Fibroblast of lung (primary cell): Measurements from ENCODE around the gene TMEM192. TPM values are rescaled to one million over a fixed set of nuclear protein-coding genes. Genes with fewer than 3 reads are reported as not detected.
A peak's percentile ranks its signal among the peaks of the same experiment; 100 is the strongest.
"Not testable (repeated sequence)": the region's sequence is repeated elsewhere in the genome, so short reads cannot be mapped to it uniquely, and the experiment has no call there.

Source experiments
- DNase-seq, 2 donors: peaks; one replicate each; pipeline versions ENCODE4 v3.0.0 to v3.0.0-alpha.2; 2010; ENCODE audit warnings: low read depth in 2 of 2
- H2AFZ ChIP-seq: 2 replicates; pipeline ENCODE4 v1.5.1; 2012; ENCODE audit warnings: low read length, control low read depth, inconsistent platforms
- H3K27ac ChIP-seq: 2 replicates; pipeline ENCODE4 v1.5.1; 2011; ENCODE audit warnings: low read length, control low read depth; ENCODE audit not compliant: insufficient read depth
- H3K27me3 ChIP-seq: 2 replicates; pipeline ENCODE4 v1.5.1; 2011; ENCODE audit warnings: mild to moderate bottlenecking, low read length; ENCODE audit not compliant: control insufficient read depth, insufficient read depth
- H3K36me3 ChIP-seq: 2 replicates; pipeline ENCODE4 v1.5.1; 2011; ENCODE audit warnings: low read length; ENCODE audit not compliant: control insufficient read depth, insufficient read depth
- H3K4me1 ChIP-seq: 2 replicates; pipeline ENCODE4 v1.5.1; 2011; ENCODE audit warnings: low read length; ENCODE audit not compliant: control insufficient read depth, insufficient read depth; ENCODE audit errors: extremely low read depth
- H3K4me2 ChIP-seq: 2 replicates; pipeline ENCODE4 v1.5.1; 2011; ENCODE audit warnings: low read length, control low read depth; ENCODE audit not compliant: insufficient read depth; ENCODE audit errors: extremely low read depth
- H3K4me3 ChIP-seq, 4 experiments: fragments of 200-600 bp in 1 of 4; sonication (generic) in 1 of 4; replicated peaks in 1 of 4; 2 replicates each; pipeline ENCODE4 v1.5.1; 2011 to 2016; ENCODE audit warnings: low read length in 4 of 4, low read depth in 3 of 4, mild to moderate bottlenecking in 3 of 4, control low read depth in 2 of 4, inconsistent platforms in 1 of 4, mixed read lengths in 1 of 4; ENCODE audit not compliant: insufficient read depth in 1 of 4; ENCODE audit errors: control extremely low read depth in 1 of 4
- H3K79me2 ChIP-seq: 2 replicates; pipeline ENCODE4 v1.5.1; 2012; ENCODE audit warnings: mild to moderate bottlenecking, low read length, inconsistent platforms; ENCODE audit not compliant: control insufficient read depth, insufficient read depth
- H3K9ac ChIP-seq: 2 replicates; pipeline ENCODE4 v1.5.1; 2011; ENCODE audit warnings: mild to moderate bottlenecking, low read length, control low read depth; ENCODE audit not compliant: insufficient read depth
- H3K9me3 ChIP-seq: 2 replicates; pipeline ENCODE4 v1.5.1; 2012; ENCODE audit warnings: low read depth, low read length; ENCODE audit not compliant: control insufficient read depth, insufficient read depth
- H4K20me1 ChIP-seq: 2 replicates; pipeline ENCODE4 v1.5.1; 2011; ENCODE audit warnings: low read length; ENCODE audit not compliant: control insufficient read depth, insufficient read depth; ENCODE audit errors: extremely low read depth
- CTCF ChIP-seq, 2 donors: IDR thresholded peaks in 1 of 2; conservative IDR thresholded peaks in 1 of 2; 1 replicate in 1 of 2; 2 replicates in 1 of 2; pipeline ENCODE4 v1.5.1; 2011 to 2012; ENCODE audit warnings: low read length in 2 of 2, control low read depth in 1 of 2, inconsistent platforms in 1 of 2, low read depth in 1 of 2, mild to moderate bottlenecking in 1 of 2
- EZH2 ChIP-seq: IDR thresholded peaks from 2 replicates; pipeline ENCODE4 v1.5.1; 2012; ENCODE audit warnings: low read length, control low read depth, mild to moderate bottlenecking; ENCODE audit errors: missing control alignments
- polyA plus RNA-seq, 2 donors: library from polyadenylated mRNA; depleted of rRNA in 1 of 2; stranded (reverse) in 1 of 2; unstranded in 1 of 2; fragments of >200 nt; gene quantifications; 2 replicates each; pipeline ENCODE4 v1.2.1, GENCODE V29; 2011 to 2012; ENCODE audit warnings: missing spikeins in 1 of 2
- total RNA-seq: library from RNA; depleted of rRNA; stranded (reverse); fragments of >200 nt; gene quantifications from 2 replicates; pipeline ENCODE4 v1.2.1, GENCODE V29; 2014

The TMEM192 gene
- total and polyA plus RNA-seq, 2 donors (not counting 1 experiment from before 2014, with no cell fraction given), result 6.9 to 23.7 TPM

- Histone ChIP-seq H3K9ac (no peak within 1 kb of the TSS), H3K4me3 (no peak within 1 kb of the TSS), H4K20me1 (no peaks in the 10 kb centered on the region), H2AFZ (no peak within 1 kb of the TSS), H3K4me1 (no peaks in the 10 kb centered on the region), H3K4me2 (no peak within 1 kb of the TSS), H3K9me3 (no peaks in the 10 kb centered on the region), H3K27ac (no peak within 1 kb of the TSS), H3K27me3 (no peaks in the 10 kb centered on the region), H3K79me2 (no peaks in the 10 kb centered on the region), H3K36me3 (no peaks in the 10 kb centered on the region)
- TF ChIP-seq CTCF (conservative IDR thresholded peaks at IDR 0.05 in 1 of 2, IDR thresholded peaks at IDR 0.05 in 1 of 2; ENCODE audit: low read depth in 1 of 2, low read length in 2 of 2) (no peak), EZH2 (no peak)
- no peak for DNase-seq
Measured at GRCh38 chr4:165031436-165032211, 81.0 kb downstream of the TMEM192 start, which contains the start of gene TRIM60. TRIM60 (plus strand) TSS chr4:165031999; CDS start chr4:165040073, 8,074 bp downstream.

- H3K4me3 ChIP-seq, result no peak overlapping the region
- no peaks in the 10 kb centered on the region for H3K27me3 ChIP-seq
- no peak overlapping the region for H2AFZ ChIP-seq
- peak in 1 of 2 donors; percentile 2 for DNase-seq
- H3K27ac ChIP-seq, result no peak overlapping the region
- no peaks in the 10 kb centered on the region for H3K36me3 ChIP-seq
- H3K4me2 ChIP-seq, result no peak overlapping the region
- H3K79me2 ChIP-seq, result no peaks in the 10 kb centered on the region
- no peaks in the 10 kb centered on the region for H3K4me1 ChIP-seq
- H4K20me1 ChIP-seq, result no peaks in the 10 kb centered on the region
- no peak overlapping the region for H3K9ac ChIP-seq
- no peak for TF ChIP-seq CTCF (conservative IDR thresholded peaks at IDR 0.05 in 1 of 2, IDR thresholded peaks at IDR 0.05 in 1 of 2; ENCODE audit: low read depth in 1 of 2, low read length in 2 of 2)
- TF ChIP-seq EZH2, result no peak
- H3K9me3 ChIP-seq, result no peaks in the 10 kb centered on the region
Measured at GRCh38 chr4:165027762-165028402, 84.8 kb downstream of the TMEM192 start.

- not testable (repeated sequence) for H3K4me3 ChIP-seq, H3K4me1 ChIP-seq, H3K4me2 ChIP-seq, H3K9ac ChIP-seq, H3K36me3 ChIP-seq, H3K27ac ChIP-seq, H3K27me3 ChIP-seq, H4K20me1 ChIP-seq, H3K79me2 ChIP-seq, H2AFZ ChIP-seq, H3K9me3 ChIP-seq, DNase-seq
Measured at GRCh38 chr4:165025782-165026181, 86.9 kb downstream of the TMEM192 start.

Other genes starting within 250 kb of the TMEM192 start
- gene APELA, start 235.7 kb downstream of the TMEM192 start, total RNA-seq, result not detected in 2 replicates
- gene APELA, start 235.7 kb downstream of the TMEM192 start, polyA plus RNA-seq, result not detected in 2 replicates
- gene TRIM61, start 135.2 kb downstream of the TMEM192 start, total RNA-seq, result 4.5 and 5.4 TPM in 2 replicates
- 1.1 and 2.5 TPM in 2 replicates for gene TRIM61, start 135.2 kb downstream of the TMEM192 start, polyA plus RNA-seq
- not detected in 2 replicates for gene TRIM60, start 80.9 kb downstream of the TMEM192 start, total RNA-seq
- not detected in 2 replicates for gene TRIM60, start 80.9 kb downstream of the TMEM192 start, polyA plus RNA-seq
- not detected in 2 replicates for gene TRIM75, start 59.0 kb downstream of the TMEM192 start, total RNA-seq
- not detected in 2 replicates for gene TRIM75, start 59.0 kb downstream of the TMEM192 start, polyA plus RNA-seq
- 23.1 and 26.1 TPM in 2 replicates for gene KLHL2, start 94.7 kb upstream of the TMEM192 start, total RNA-seq
- gene KLHL2, start 94.7 kb upstream of the TMEM192 start, polyA plus RNA-seq, result 13.5 and 14.5 TPM in 2 replicates
- 271 and 743 TPM in 2 replicates for gene MSMO1, start 214.8 kb upstream of the TMEM192 start, total RNA-seq
- 191 and 328 TPM in 2 replicates for gene MSMO1, start 214.8 kb upstream of the TMEM192 start, polyA plus RNA-seq